Adrenal gland (tissue), 12 donors: ENCODE data around the gene ZNF770. TPM values are rescaled to one million over a fixed set of nuclear protein-coding genes. Genes with fewer than 3 reads are reported as not detected.
"Not testable (repeated sequence)": the region's sequence is repeated elsewhere in the genome, so short reads cannot be mapped to it uniquely, and the experiment has no call there.

Experiments
- DNase-seq, 7 donors: peaks; one replicate each; pipeline ENCODE4 v3.0.0-alpha.2; 2019 to 2020
- H3K27ac ChIP-seq, 5 donors: fragments of 200-600 bp; sonication (generic) in 4 of 5; 1 replicate in 3 of 5; 2 replicates in 2 of 5; pipeline versions ENCODE4 v1.5.1 to v1.8.0; 2016 to 2020; ENCODE audit warnings: mild to moderate bottlenecking in 1 of 5
- H3K27me3 ChIP-seq: fragments of 200-600 bp; 2 replicates; pipeline ENCODE4 v1.8.0; 2021
- H3K36me3 ChIP-seq, 2 donors: fragments of 200-600 bp; replicated peaks in 1 of 2; 1 replicate in 1 of 2; 2 replicates in 1 of 2; pipeline versions ENCODE4 v1.5.1 to v1.8.0; 2018 to 2022
- H3K4me1 ChIP-seq, 2 donors: fragments of 200-600 bp; replicated peaks in 1 of 2; 1 replicate in 1 of 2; 2 replicates in 1 of 2; pipeline versions ENCODE4 v1.5.1 to v1.8.0; 2018 to 2021
- H3K4me3 ChIP-seq, 4 donors: fragments of 200-600 bp; sonication (generic) in 3 of 4; one replicate each; pipeline ENCODE4 v1.5.1; 2016 to 2018
- H3K9me3 ChIP-seq, 3 donors: fragments of 200-600 bp; sonication (generic) in 1 of 3; replicated peaks in 1 of 3; 1 replicate in 2 of 3; 2 replicates in 1 of 3; pipeline versions ENCODE4 v1.5.1 to v1.8.0; 2016 to 2021
- POLR2A ChIP-seq, 2 donors: fragments of 450-650 bp; IDR thresholded peaks; one replicate each; pipeline ENCODE4 v1.6.1; 2017; ENCODE audit warnings: antibody characterized with exemption in 2 of 2, mild to moderate bottlenecking in 2 of 2, moderate library complexity in 1 of 2
- WGBS, 4 donors: extraction: QIAGEN DNeasy Blood & Tissue Kit in 2 of 4; methylation state at CpG; one replicate each; pipeline versions ENCODE4 v1.1.5 to v1.1.7; 2013 to 2017; 5-methylcytosine and 5-hydroxymethylcytosine counted together
- intact Hi-C, 2 donors: fragments of 100-400 bp; cut with DNase I; formaldehyde crosslinking; loops; one replicate each; pipeline versions ENCODE4 v1.14.1 to v1.15.0; 2022 to 2023
- polyA plus RNA-seq, 3 donors: library from polyadenylated mRNA; stranded (reverse); fragments of 200-250 nt in 2 of 3; fragments of 350-450 nt in 1 of 3; fragmentation: Illumina TruSeq in 1 of 3; extraction: RNeasy Lipid Tissue Mini Kit (QIAGEN cat#74804) in 1 of 3; gene quantifications; one replicate each; pipeline ENCODE4 v1.2.3, GENCODE V29; 2013 to 2014
- total RNA-seq, 9 donors: library from RNA; depleted of rRNA in 4 of 9; stranded (reverse); fragments of >200 nt in 4 of 9; fragments of 120-200 nt in 1 of 9; fragmentation: NEBNext Ultra II Directional in 1 of 9; extraction: Animal tissue kit (Norgen Biotek cat#: 25700) in 1 of 9; gene quantifications; one replicate each; pipeline versions ENCODE4 v1.1.0 to v1.2.4, GENCODE V29; 2013 to 2023
- TF ChIP-seq, protein P1 (sequence below), 6 experiments: fragments of 450-650 bp in 4 of 6; fragments of 200-600 bp in 2 of 6; sonication (generic) in 1 of 6; IDR thresholded peaks; 1 replicate in 5 of 6; 2 replicates in 1 of 6; pipeline versions ENCODE4 v1.5.1 to v1.8.0; 2016 to 2021; ENCODE audit warnings: antibody characterized with exemption in 6 of 6, mild to moderate bottlenecking in 2 of 6, moderate library complexity in 1 of 6
- donor health status: healthy with polysubstance abuse.
- donor health status: Bipolar disorder and iron deficiency.
- donor health status: DM: yes; HTN: yes; CAD: no.
- donor health status: DM: no; HTN: no; CAD: no.
- donor health status: DM: no; HTN: no; CAD: no.
- donor health status: DM: yes; HTN: yes; CAD: no.

ZNF770 gene
- total and polyA plus RNA-seq, 12 donors, result 7.3 to 37.6 (median 31.1) TPM

DNA sequence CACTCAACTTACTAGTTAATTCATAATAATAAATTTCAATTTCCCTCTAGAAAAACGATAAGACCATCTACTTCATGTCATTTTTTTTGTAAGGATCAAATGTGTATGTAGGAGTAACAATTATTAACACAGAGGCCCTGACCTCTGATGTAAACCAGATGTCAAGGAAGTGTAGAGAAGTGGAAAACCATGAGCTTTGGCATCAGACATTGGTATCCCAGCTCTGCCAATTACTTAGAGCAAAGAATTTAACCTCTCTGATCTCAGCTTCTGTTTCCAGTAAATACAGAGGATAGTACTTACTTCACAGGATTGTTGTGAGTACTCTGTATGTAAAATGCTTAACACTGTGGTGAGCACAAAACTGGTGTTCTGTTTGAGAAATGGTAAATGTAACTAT lies 36.1 kb downstream of the ZNF770 start:
- H3K36me3 ChIP-seq, result peaks cover 0 to 8% of the 10 kb centered on the region in 2 donors
- H3K27me3 ChIP-seq, result no peaks in the 10 kb centered on the region
- no peak for TF ChIP-seq POLR2A (IDR thresholded peaks at IDR 0.05)
- TF ChIP-seq, protein P1, sequence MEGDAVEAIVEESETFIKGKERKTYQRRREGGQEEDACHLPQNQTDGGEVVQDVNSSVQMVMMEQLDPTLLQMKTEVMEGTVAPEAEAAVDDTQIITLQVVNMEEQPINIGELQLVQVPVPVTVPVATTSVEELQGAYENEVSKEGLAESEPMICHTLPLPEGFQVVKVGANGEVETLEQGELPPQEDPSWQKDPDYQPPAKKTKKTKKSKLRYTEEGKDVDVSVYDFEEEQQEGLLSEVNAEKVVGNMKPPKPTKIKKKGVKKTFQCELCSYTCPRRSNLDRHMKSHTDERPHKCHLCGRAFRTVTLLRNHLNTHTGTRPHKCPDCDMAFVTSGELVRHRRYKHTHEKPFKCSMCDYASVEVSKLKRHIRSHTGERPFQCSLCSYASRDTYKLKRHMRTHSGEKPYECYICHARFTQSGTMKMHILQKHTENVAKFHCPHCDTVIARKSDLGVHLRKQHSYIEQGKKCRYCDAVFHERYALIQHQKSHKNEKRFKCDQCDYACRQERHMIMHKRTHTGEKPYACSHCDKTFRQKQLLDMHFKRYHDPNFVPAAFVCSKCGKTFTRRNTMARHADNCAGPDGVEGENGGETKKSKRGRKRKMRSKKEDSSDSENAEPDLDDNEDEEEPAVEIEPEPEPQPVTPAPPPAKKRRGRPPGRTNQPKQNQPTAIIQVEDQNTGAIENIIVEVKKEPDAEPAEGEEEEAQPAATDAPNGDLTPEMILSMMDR (IDR thresholded peaks at IDR 0.05), result no peak
- H3K27ac ChIP-seq, result no peak overlapping the region
- no peaks in the 10 kb centered on the region for H3K4me1 ChIP-seq
- no peak for DNase-seq
- H3K9me3 ChIP-seq, result no peaks in the 10 kb centered on the region
- intact Hi-C loops, result no loop called here
- H3K4me3 ChIP-seq, result no peak overlapping the region
- 31 to 46% (median 45%) methylated on average over 1 of the region's 1 CpG for WGBS, 4 donors

DNA sequence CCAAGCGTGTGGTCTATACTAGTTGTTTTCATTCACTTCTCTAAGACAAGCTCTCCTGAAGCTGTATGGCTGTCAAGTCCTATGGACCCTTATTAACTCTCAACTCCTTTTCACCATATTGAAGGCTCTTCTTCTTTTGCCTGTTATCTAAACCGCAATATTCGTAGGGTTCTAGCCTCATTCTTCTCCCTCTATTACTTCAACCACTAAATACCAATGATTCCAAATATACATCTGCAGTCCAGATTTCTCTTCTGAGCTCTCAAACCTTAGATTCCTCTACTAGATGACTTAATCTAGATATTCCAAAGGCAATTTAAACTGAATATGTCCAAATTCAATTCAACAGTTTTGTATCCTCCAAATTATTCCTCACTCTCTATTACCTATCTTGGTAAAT lies 43.2 kb downstream of the ZNF770 start:
- Histone ChIP-seq H3K27me3 (no peaks in the 10 kb centered on the region), H3K4me3 (no peak overlapping the region), H3K36me3 (peaks cover 0 to 7% of the 10 kb centered on the region in 2 donors), H3K27ac (no peak overlapping the region), H3K9me3 (no peaks in the 10 kb centered on the region), H3K4me1 (peaks cover 0 to 11% of the 10 kb centered on the region in 2 donors)
- DNase-seq, result no peak
- intact Hi-C loops, result no loop called here
- WGBS, 4 donors, result 93 to 98% (median 98%) methylated on average over 3 of the region's 3 CpGs
- TF ChIP-seq, protein P1 (IDR thresholded peaks at IDR 0.05), result no peak
- no peak for TF ChIP-seq POLR2A (IDR thresholded peaks at IDR 0.05)

DNA sequence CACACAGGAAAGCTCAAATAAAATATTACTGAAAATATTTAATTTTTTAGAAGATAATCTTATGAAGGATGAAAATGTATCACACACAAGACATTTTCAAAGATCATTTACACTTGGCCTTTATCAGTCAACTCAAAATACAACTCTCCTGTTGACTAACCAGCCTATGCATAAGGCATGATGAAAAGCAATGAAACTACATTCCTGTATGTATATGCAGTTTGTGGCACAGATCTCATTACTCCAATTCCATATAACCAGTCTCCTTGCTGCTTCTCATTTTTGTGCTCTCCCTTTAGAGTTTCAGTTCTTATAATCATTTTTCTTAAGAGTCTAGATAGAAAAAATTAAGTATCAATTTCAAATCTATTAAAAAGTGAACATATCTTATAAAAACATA lies 44.4 kb downstream of the ZNF770 start:
- intact Hi-C loops, result no loop called here
- no peak overlapping the region for H3K4me3 ChIP-seq
- no peak overlapping the region for H3K27ac ChIP-seq
- H3K9me3 ChIP-seq, result no peaks in the 10 kb centered on the region
- no peak for TF ChIP-seq POLR2A (IDR thresholded peaks at IDR 0.05)
- TF ChIP-seq, protein P1 (IDR thresholded peaks at IDR 0.05), result no peak
- DNase-seq, result no peak
- peaks cover 0 to 11% of the 10 kb centered on the region in 2 donors for H3K36me3 ChIP-seq
- no peaks in the 10 kb centered on the region for H3K27me3 ChIP-seq
- peaks cover 0 to 11% of the 10 kb centered on the region in 2 donors for H3K4me1 ChIP-seq

DNA sequence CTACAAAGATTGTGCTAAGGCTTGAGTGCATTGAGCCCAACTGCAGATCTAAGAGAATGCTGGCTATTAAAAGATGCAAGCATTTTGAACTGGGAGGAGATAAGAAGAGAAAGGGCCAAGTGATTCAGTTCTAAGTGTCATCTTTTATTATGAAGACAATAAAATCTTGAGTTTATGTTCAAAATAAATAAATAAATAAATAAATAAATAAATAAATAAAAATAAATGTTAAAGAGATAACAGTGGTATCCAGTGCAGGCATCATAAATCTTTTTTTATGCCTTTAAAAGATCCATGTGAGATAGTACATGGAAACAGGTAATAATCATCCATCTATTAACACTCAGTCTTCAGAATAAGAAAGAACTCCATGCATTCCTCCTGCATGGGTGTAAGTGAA lies 44.8 kb downstream of the ZNF770 start:
- Histone ChIP-seq H3K36me3 (peaks cover 0 to 15% of the 10 kb centered on the region in 2 donors), H3K4me1 (peaks cover 0 to 11% of the 10 kb centered on the region in 2 donors)
- H3K4me3 ChIP-seq, H3K27me3 ChIP-seq, H3K27ac ChIP-seq, DNase-seq, intact Hi-C loops, H3K9me3 ChIP-seq: not testable (repeated sequence)

DNA sequence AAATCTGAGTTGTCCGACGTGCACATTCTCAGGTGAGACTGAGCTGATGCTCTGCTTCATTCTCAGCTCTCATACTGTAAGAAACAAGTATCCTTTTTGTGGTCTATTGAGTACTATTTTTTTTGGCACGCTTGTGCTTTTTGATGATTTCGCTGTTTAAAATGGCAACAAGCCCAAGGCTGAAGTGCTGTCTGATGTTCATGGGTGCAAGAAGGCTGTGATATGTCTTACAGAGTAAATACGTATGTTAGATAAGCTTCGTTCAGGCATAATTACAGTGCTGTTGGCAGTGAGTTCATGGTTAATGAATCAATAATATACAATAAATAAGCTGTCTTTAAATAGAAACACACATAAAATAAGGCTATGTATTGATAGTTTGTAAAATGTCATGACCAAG lies 45.7 kb downstream of the ZNF770 start:
- peaks cover 0 to 11% of the 10 kb centered on the region in 2 donors for H3K4me1 ChIP-seq
- H3K4me3 ChIP-seq, result no peak overlapping the region
- intact Hi-C loops, result no loop called here
- H3K9me3 ChIP-seq, result no peaks in the 10 kb centered on the region
- TF ChIP-seq, protein P1 (IDR thresholded peaks at IDR 0.05), result no peak
- TF ChIP-seq POLR2A (IDR thresholded peaks at IDR 0.05), result no peak
- peak in 6 of 7 donors; percentile 20 to 61 (median 38) for DNase-seq
- H3K27ac ChIP-seq, result no peak overlapping the region
- WGBS, 4 donors, result 39 to 46% (median 43%) methylated on average over 6 of the region's 6 CpGs
- H3K27me3 ChIP-seq, result no peaks in the 10 kb centered on the region
- peaks cover 0 to 23% of the 10 kb centered on the region in 2 donors for H3K36me3 ChIP-seq
